ENCODE data around the gene STEEP1.

Gene STEEP1

DNA sequence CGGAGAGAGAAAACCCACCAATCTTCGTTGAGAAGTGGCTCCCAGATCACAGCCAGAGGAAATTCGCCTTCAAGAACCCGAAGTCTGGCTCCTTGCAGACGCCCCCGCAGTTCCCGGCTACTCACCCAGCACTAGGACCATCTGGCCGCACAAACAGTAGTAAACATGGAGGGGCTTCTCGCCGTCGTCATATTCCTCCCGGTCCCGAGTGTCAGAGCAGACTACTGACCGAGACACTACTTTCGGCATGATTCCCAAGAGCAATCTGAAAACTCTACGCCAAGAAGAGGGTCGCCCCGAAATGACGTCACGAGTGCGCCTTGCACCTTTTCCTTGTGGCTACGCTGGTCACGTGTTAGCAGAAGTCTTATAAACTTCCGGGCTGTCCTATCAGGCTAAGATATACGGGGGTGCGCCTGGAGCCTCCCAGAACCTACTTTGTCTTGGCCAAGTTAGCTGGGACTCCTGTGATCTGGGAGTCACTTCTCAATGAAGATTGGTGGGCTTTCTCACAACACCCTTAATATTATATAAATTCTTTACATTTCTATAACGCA lies at the start of gene STEEP1:
STEEP1 (minus strand) TSS at position 303 of the 557 bp plus-strand sequence; CDS start at position 249, 54 bp downstream.
- DNase-seq (ENCODE audit: low spot score): peak; percentile 89

DNA sequence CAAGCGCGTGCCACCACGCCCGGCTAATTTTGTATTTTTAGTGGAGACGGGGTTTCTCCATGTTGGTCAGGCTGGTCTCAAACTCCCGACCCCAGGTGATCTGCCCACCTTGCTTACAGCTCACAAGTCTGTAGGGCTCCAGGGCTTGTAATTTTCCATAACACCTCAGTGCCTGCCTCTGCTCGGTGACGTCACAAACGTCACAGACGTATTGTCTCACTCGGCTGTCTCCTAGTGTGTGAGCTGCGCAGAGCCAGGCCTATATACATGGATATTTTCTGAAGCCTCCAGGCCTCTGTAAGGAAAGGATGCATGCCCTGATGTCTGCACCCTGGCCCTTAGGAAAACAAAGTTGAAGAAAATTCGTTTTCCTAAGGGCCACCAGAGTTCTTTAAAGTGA lies 49.6 kb upstream of the STEEP1 start:
- DNase-seq (ENCODE audit: low spot score): no peak

DNA sequence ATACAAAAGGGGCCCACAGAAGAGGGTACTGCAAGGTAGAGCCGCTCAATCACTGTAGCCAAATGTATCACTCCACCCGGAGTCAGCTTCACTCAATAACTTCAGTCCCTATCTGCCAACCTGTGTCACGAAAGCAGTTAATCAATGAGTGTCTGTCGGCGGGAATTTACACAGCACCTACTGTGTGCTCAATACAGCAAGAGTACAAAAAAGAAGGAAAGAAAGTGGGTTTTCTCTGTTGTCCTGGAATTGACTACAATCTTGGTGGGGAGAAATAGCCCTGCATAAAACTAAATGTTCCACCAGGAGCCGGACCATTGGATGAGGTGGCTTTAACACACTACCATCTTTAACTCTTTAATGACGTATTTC lies 41.8 kb upstream of the STEEP1 start:
- no peak for DNase-seq (ENCODE audit: low spot score)

- peak; percentile 89 for DNase-seq (ENCODE audit: low spot score)
Measured at GRCh38 chrX:119606280-119607017, 41.2 kb upstream of the STEEP1 start, which contains the start of gene NKRF. NKRF (minus strand) TSS chrX:119606424.

DNA sequence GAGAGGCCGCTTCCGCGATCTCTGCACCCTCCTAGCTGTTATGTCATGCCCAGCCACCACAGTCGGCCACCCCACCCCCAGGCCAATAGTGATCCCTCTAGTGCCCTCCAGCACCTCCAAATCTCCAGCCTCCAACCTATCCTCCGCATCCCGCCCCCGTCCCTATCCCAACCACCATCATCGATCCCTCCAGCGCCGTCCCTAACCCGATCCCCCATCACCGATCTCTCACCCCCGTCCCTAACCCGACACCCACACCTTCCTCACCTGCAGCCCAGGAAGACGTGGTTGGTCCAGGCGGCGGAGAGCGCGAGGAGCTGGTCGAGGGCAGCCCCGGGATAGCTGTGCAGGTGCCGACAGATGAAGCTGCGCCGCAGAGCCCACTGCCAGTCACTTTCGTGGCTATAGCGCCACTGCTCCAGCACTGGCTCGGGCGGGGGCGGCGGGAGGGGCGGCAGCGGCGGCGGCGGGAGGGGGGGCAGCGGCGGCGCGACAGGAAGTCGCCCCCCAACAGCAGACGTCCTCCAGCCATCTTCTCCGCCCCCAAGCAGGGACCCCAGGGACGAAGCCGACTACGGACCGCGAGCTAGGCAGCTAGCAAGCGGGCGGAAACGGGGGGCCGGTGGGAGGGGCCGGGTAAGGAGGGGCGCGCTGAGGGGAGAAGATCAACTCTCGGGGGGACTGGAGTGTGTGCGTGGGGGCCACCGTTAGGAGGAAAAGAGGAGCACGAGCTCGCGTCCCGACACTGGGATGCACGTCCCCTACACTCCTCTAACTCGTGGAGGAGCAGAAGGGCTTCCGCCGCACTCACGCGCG lies 40.5 kb upstream of the STEEP1 start:
- DNase-seq (ENCODE audit: low spot score): peak; percentile 17

GRCh38 chrX:119604766-119605463 lies 39.7 kb upstream of the STEEP1 start:
- no peak for DNase-seq (ENCODE audit: low spot score)

DNA sequence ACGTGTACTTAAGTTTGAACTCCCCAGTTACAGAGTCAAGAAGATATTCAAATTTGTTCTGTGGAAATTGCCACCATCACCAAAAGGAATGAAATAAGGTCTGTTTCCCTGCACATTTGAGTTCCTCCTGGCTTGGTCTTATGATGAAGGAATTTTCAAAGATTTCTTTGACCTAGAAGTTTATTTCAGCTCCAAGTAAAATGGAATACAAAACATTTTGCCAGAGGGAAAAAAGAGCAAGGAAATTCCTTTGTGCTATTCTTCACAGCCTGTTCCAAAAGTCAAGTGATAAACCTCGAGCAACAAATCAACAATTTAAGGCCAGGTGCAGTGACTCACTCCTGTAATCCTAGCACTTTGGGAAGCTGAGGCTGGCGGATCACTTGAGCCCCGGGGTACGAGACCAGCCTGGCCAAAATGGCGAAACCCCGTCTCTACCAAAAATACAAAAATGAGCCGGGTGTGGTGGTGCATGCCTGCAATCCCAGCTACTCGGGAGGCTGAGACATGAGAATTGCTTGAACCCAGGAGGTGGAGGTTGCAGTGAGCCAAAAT lies 37.6 kb upstream of the STEEP1 start:
- DNase-seq (ENCODE audit: low spot score): no peak

GRCh38 chrX:119589810-119590209 lies 24.6 kb upstream of the STEEP1 start:
- DNase-seq (ENCODE audit: low spot score): no peak

GRCh38 chrX:119583431-119584059 lies 18.3 kb upstream of the STEEP1 start:
- peak; percentile 34 for DNase-seq (ENCODE audit: low spot score)

- DNase-seq (ENCODE audit: low spot score): no peak
Measured at GRCh38 chrX:119579414-119579813, 14.2 kb upstream of the STEEP1 start.

DNA sequence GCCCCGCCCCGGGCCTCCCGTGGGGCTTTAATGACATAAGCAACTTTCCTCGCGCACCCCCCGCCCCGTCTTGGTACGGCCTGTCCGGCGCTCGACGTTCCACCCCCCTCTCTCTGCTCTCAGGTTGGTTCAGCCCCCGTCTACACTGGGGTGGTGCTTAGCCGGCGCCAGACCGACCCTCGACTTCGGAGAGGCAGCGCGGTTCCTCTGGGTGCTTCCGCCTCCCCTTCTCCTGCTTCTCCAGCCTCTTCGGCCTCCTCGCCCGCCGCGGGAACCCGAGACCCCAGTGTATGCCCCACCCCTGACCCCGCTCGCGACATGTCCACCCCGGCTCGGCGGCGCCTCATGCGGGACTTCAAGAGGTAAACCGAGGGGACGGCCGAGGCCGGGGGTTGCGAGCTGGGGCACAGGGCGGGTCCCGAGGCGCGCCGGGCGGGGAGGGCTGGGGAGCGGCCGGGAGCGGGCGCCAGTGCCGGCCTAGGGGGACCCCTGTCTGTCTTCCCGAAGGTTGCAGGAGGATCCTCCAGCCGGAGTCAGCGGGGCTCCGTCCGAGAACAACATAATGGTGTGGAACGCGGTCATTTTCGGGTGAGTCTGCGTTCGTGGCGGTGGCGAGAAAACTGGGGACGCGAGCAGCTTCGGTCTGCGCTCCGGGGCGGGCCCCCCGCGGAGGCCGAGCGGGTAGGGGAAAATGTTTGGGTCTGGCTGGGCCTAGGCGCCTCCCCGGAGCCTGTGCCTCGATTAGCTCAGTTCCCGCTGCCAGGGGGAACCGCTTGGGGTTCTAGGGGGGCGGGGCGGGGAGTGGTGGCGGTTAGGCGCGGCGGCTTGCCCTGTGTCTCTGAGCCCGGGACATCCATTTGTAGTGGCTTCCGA lies 9.4 kb upstream of the STEEP1 start, which contains the start of gene UBE2A:
UBE2A (plus strand) TSS at position 170 of the 873 bp plus-strand sequence; CDS start at position 319, 149 bp downstream.
- peak; percentile 86 for DNase-seq (ENCODE audit: low spot score)

GRCh38 chrX:119573840-119574393 lies 8.7 kb upstream of the STEEP1 start:
- DNase-seq (ENCODE audit: low spot score): no peak

DNA sequence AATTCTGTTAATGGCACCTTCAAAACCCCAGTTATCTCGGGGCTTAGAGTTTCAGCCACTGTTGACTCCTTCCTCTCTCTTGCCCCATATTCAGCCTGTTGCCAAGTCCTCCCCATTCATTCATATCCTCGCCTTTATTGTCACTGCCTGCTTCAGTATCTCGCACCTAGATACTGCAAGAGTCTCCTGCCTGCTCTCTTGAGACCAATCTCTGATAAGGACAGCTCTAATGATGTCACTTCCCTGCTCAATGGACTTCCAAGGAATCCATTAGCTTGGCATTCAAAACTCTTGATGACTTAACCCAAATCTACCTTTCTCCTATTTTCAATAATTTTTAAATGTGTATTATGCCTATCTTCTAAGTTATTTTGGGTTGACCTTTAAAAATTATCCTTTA lies 8.0 kb upstream of the STEEP1 start:
- DNase-seq (ENCODE audit: low spot score): no peak

DNA sequence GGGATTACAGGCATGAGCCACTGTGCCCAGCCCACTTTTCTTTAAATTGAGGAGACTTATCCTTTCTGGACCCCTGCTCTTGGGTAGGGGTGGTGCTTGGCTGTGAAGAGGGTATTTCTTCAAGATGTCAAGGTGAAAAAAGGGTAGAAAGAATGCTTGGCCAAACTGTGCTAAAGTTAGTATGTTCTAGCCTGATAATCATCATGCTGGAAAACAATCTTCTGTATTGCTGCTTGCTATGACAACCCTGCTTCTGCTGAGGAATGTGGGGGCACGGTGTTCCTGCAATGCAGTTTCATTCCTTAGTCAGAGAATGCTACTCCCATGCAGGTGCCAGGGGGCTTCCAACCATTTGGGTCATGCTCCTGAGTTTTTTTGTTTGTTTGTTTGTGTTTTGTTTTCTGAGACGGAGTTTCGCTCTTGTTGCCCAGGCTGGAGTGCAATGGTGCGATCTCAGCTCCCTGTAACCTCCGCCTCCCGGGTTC lies 5.2 kb upstream of the STEEP1 start:
- DNase-seq (ENCODE audit: low spot score): no peak

GRCh38 chrX:119552508-119552907 lies 12.7 kb downstream of the STEEP1 start:
- no peak for DNase-seq (ENCODE audit: low spot score)

- DNase-seq (ENCODE audit: low spot score): no peak
Measured at GRCh38 chrX:119549327-119550016, 15.7 kb downstream of the STEEP1 start.

DNA sequence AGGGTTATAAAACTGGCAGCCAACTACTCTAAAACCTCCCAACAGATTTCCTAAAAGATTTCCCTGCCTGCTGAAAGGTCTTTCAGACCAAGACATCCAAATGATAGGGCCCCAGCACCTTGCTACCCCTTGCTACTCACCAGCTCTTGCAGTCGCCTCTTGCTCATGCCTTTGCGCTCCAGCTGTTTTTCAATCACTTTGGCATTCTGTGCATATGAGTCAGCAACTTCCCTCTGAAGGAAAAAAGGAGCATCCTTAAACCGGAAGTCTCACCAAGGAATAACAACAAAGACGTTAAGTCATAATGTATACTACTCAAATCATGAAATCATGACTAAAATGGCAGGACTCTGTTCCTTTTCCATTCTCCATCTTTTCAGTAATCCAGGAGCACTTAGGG lies 24.0 kb downstream of the STEEP1 start:
- no peak for DNase-seq (ENCODE audit: low spot score)

DNA sequence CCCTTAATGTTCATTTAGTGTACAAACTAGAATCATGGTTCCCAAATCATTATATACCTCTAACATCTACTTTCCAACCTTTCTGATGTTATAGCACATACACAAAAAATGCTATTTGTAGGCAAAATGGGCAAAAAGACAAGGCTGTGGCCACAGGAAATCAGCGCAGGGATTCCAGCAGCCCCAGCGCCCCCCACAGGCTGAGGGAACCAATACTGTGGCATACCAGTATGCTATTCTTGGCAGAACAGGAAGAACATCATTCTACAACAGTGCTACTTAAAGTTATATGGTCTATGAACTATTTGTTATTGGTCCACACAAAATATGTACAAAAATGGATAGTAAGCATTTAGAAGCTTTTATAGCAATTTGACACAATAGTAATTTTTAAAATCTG lies 25.3 kb downstream of the STEEP1 start:
- no peak for DNase-seq (ENCODE audit: low spot score)

GRCh38 chrX:119537487-119537886 lies 27.7 kb downstream of the STEEP1 start:
- no peak for DNase-seq (ENCODE audit: low spot score)
